GM12801 (cell line): ENCODE data around the gene KIAA0408.

Experiments
- TF ChIP-seq, protein P1 (sequence below): IDR thresholded peaks from one replicate; pipeline ENCODE4 v1.5.1; 2011; ENCODE audit warnings: control low read depth; ENCODE audit not compliant: insufficient read length; ENCODE audit errors: extremely low read depth

KIAA0408 gene

DNA sequence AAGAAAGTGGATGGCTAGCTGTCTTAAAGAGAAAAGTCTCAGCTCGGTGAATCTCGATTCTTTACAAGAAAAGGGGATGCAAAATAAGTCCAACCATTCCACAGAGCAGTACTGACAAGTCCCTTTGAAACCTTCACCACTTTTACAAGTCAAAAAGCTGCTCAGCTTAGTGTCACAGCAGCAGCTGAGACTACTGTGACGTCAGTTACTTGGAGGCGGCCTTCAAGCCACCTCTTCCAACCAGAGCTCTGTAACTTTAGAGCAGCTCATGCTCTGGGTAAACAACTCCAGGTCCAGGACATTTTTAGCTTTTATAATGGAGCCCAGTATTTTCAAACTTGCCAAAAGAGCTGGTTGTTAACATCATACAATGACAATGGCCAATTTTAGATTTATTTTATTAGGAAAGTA is at the start of gene KIAA0408:
KIAA0408 (minus strand) TSS at position 159 of the 411 bp plus-strand sequence. CDS start 5,408 bp downstream, outside the sequence.
- TF ChIP-seq, protein P1, sequence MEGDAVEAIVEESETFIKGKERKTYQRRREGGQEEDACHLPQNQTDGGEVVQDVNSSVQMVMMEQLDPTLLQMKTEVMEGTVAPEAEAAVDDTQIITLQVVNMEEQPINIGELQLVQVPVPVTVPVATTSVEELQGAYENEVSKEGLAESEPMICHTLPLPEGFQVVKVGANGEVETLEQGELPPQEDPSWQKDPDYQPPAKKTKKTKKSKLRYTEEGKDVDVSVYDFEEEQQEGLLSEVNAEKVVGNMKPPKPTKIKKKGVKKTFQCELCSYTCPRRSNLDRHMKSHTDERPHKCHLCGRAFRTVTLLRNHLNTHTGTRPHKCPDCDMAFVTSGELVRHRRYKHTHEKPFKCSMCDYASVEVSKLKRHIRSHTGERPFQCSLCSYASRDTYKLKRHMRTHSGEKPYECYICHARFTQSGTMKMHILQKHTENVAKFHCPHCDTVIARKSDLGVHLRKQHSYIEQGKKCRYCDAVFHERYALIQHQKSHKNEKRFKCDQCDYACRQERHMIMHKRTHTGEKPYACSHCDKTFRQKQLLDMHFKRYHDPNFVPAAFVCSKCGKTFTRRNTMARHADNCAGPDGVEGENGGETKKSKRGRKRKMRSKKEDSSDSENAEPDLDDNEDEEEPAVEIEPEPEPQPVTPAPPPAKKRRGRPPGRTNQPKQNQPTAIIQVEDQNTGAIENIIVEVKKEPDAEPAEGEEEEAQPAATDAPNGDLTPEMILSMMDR: no peak

DNA sequence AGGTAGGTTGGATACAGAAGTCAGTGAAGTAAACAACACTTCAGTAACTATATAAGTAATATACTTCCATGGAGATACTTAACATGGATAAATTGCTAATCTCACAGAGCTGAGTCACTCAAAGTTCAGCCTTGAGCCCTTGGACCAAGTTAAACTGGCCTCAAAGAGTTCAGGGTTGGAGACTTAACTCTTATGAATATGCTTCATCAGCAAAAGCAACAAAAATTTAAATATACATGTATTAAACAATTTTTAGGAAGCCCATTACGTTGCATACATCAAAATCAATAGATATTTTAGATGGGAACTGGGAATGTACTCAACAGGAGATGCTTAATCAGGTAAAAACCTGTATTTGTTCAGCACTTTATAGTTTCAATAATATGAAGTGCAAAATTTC is 47.7 kb upstream of the KIAA0408 start:
- TF ChIP-seq, protein P1: no peak

GRCh38 chr6:127503022-127503421 is 43.8 kb upstream of the KIAA0408 start:
- TF ChIP-seq, protein P1: no peak

GRCh38 chr6:127497410-127497809 is 38.2 kb upstream of the KIAA0408 start:
- TF ChIP-seq, protein P1: no peak

DNA sequence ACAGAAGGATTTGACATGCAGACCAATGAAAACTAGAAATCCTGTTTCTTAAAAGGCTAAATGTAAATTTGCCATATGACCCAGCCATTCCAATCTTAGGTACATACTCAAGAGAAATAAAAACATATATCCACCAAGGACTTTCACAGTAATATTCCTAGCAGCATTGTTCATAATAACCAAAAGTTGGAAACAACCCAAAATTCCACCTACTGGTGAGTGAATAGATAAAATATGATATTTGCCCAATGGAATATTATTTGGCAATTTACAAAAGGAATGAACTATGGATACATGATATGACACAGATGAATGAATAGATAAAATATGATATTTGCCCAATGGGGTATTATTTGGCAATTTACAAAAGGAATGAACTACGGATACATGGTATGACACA is 37.3 kb upstream of the KIAA0408 start:
- TF ChIP-seq, protein P1: no peak

- TF ChIP-seq, protein P1: no peak
Observed at GRCh38 chr6:127494240-127494767, 35.1 kb upstream of the KIAA0408 start.

DNA sequence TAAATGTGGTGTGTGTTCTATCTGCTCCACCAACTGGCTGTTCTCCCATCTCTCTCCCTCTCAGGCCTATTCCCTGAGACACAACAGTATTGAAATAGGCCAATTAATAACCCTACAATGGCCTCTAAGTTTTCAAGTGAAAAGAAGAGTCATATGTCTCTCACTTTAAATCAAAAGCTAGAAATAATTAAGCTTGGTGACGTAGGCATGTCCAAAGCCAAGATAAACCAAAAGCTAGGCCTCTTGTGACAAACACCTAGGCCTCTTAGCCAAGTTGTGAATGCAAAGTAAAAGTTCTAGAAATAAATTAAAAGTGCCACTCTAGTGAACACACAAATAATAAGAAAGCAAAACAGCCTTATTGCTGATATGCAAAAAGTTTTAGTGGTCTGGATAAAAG is 30.1 kb upstream of the KIAA0408 start:
- TF ChIP-seq, protein P1: no peak
